Endothelial cell of umbilical vein (primary cell): Measurements from ENCODE around the gene ICAM3.

ENCODE experiments used
- CTCF ChIP-seq, 2 donors: IDR thresholded peaks; 1 replicate in 1 of 2; 2 replicates in 1 of 2; pipeline ENCODE4 v1.5.1; 2011; ENCODE audit warnings: low read length in 2 of 2, mild to moderate bottlenecking in 2 of 2, moderate library complexity in 2 of 2, control low read depth in 1 of 2, inconsistent platforms in 1 of 2, low read depth in 1 of 2; ENCODE audit not compliant: insufficient read depth in 1 of 2; ENCODE audit errors: extremely low read depth in 1 of 2
- EZH2 ChIP-seq: IDR thresholded peaks from 2 replicates; pipeline ENCODE4 v1.6.1; 2012; ENCODE audit warnings: borderline replicate concordance, low read depth, mild to moderate bottlenecking, moderate library complexity, low read length, inconsistent platforms; ENCODE audit not compliant: severe bottlenecking
- FOS ChIP-seq: IDR thresholded peaks from 2 replicates; pipeline ENCODE4 v1.6.1; 2011; ENCODE audit warnings: mild to moderate bottlenecking, low read length, moderate library complexity, borderline replicate concordance; ENCODE audit not compliant: insufficient read depth
- JUN ChIP-seq: IDR thresholded peaks from 2 replicates; pipeline ENCODE4 v1.6.1; 2011; ENCODE audit warnings: borderline replicate concordance, low read depth; ENCODE audit not compliant: insufficient read length, insufficient read depth
- MAX ChIP-seq: IDR thresholded peaks from 2 replicates; pipeline ENCODE4 v1.6.1; 2011; ENCODE audit not compliant: insufficient read depth, insufficient read length
- MYC ChIP-seq: IDR thresholded peaks from one replicate; pipeline ENCODE4 v1.6.1; 2011; ENCODE audit warnings: mild to moderate bottlenecking, low read depth, low read length
- POLR2A ChIP-seq: IDR thresholded peaks from 2 replicates; pipeline ENCODE4 v1.6.1; 2012; ENCODE audit warnings: low read depth, mild to moderate bottlenecking, control low read depth, low read length
- POLR2AphosphoS5 ChIP-seq: IDR thresholded peaks from 2 replicates; pipeline ENCODE4 v1.6.1; 2012; ENCODE audit warnings: low read depth, mild to moderate bottlenecking, control low read depth, low read length, moderate library complexity; ENCODE audit not compliant: insufficient read depth

- TF ChIP-seq POLR2A (no peak), CTCF (IDR thresholded peaks at IDR 0.05; ENCODE audit: extremely low read depth in 1 of 2, insufficient read depth in 1 of 2, low read depth in 1 of 2, low read length in 2 of 2) (no peak), POLR2AphosphoS5 (no peak), MAX (no peak), JUN (no peak), EZH2 (peak; percentile 73), MYC (no peak), FOS (no peak)
Observed at GRCh38 chr19:10292789-10293636, 46.4 kb downstream of the ICAM3 start.
